22Rv1 (cell line): ENCODE data around the gene HOXA4.

Experiments used
- CTCF ChIP-seq: fragments of 450-650 bp; IDR thresholded peaks from 2 replicates; pipeline ENCODE4 v1.5.1; 2017; ENCODE audit warnings: mild to moderate bottlenecking
- ZFX ChIP-seq: fragments of 450-650 bp; IDR thresholded peaks from 2 replicates; pipeline ENCODE4 v1.6.1; 2017; ENCODE audit warnings: antibody characterized with exemption, borderline replicate concordance

DNA sequence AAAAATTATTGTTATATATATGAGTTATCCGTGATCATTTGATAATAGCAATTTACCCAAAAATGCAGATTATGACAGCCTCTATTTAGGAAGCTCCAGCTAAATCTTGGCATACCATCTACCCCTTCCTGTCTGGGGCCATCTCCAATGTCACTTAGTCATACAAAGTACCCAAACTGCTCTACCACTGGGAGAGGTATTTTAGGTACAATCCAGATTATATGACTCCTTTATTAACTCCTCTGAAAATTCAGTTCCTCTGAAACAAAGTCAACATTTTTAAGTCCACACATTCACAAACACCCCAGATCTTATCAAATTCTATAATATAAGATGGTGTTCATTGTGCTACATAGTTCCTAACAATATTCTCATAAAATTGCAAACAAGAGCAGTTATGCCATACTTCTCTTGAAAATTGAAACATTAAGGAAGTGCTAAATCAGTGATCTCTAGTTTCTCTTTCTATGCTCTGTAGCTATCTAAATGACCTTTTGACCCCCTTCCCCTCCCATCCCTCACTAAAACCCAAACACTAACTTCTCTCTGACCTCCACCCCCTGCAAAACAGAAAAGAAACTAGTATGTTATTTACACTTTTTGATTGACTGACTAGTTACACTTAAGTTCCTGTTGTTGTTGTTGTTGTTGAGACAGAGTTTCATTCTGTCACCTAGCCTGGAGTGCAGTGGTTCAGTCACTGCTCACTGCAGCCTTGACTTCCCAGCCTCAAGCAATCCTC, 51.2 kb downstream of the HOXA4 start:
- TF ChIP-seq CTCF (no peak), ZFX (no peak)
